ENCODE results near the gene DCLRE1B. TPM values are rescaled to one million over a fixed set of nuclear protein-coding genes. Genes with fewer than 3 reads are reported as not detected.

Gene DCLRE1B
- total and polyA plus RNA-seq, 9 of the 15 experiments (the other 6 are each of a cell fraction or from before 2014, with no cell fraction given) = 10.6 to 28.8 (median 17.2) TPM

DNA sequence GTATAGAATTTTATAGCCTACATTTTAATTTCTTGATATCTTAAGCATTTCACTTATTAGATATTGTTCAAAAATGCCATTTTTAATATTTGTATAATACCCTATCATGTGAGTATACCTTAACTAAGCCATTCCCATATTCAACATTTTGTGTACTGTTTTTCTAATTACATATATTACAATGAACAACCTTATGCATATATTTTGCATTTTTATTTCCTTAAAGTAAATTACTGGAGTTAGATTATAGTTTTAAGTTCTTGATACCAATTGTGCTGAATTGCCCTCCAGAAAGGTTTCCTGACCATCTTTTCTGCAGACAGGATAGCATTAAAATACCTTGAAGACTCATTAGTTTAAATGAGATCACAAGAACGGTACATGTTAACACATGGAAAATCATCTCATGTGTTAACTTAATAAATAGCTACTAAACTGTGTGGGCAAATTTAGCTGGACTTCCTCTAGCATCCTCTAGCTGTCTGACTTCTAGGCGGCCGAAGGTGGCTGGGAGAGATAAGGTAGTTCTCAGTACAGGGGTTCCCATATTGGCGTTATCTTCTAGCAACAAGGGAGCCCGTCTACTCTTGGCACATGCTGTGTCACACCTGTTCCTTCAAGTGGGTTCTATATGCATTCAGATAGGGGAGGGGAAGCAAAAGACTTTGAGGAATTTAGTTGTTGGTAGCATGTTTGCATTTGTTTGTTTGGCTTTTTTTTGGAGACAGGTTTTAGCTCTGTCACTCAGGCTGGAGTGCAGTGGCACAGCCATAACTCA is 8.9 kb downstream of the DCLRE1B start (continued):
- TF ChIP-seq, protein P1, sequence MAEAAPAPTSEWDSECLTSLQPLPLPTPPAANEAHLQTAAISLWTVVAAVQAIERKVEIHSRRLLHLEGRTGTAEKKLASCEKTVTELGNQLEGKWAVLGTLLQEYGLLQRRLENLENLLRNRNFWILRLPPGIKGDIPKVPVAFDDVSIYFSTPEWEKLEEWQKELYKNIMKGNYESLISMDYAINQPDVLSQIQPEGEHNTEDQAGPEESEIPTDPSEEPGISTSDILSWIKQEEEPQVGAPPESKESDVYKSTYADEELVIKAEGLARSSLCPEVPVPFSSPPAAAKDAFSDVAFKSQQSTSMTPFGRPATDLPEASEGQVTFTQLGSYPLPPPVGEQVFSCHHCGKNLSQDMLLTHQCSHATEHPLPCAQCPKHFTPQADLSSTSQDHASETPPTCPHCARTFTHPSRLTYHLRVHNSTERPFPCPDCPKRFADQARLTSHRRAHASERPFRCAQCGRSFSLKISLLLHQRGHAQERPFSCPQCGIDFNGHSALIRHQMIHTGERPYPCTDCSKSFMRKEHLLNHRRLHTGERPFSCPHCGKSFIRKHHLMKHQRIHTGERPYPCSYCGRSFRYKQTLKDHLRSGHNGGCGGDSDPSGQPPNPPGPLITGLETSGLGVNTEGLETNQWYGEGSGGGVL (CRISPR knock-in tag; IDR thresholded peaks at IDR 0.05) = no peak
- no peak for TF ChIP-seq HDAC8 (tag; IDR thresholded peaks at IDR 0.05)
- TF ChIP-seq NCOR1 (IDR thresholded peaks at IDR 0.05) = peak; percentile 99
- peak; percentile 83; the same call in 1 of the 2 replicates for TF ChIP-seq NFATC3 (IDR thresholded peaks at IDR 0.05)
- TF ChIP-seq NFRKB (IDR thresholded peaks at IDR 0.05; ENCODE audit: low read depth) = no peak

DNA sequence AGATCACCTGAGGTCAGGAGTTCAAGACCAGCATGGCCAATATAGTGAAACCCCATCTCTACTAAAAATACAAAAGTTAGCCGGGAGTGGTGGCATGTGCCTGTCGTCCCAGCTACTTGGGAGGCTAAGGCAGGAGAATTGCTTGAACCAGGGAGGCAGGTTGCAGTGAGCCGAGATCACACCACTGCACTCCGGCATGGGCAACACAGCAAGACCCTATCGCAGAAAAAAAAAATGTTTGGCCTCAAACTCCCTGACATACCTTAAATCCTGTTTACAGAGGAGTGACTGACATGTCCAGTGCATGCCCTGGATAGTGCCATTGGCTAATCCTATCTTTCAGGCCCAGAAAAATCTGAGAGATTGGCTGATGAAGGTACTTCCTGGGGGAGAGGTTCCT is 11.8 kb downstream of the DCLRE1B start:
- POLR2A ChIA-PET = interaction anchor here (1.4 to 6.5 kb wide), 3 partner anchors 8 to 13 kb away, joined by 4 to 64 read pairs (median 8); partner anchors contain the start of gene HIPK1
- Histone ChIP-seq H3K27ac (ENCODE audit: extremely low read depth, low read depth, low read length) (no peak overlapping the region), H3K4me1 (replicated peaks in 1 of 2; ENCODE audit: control insufficient read depth in 2 of 2, insufficient read depth in 2 of 2, low read length in 2 of 2) (peaks cover 25 to 52% of the 10 kb centered on the region in 2 experiments; a peak in 4 of 5 replicates), H3K4me2 (ENCODE audit: insufficient read depth, low read length) (no peak overlapping the region), H3K27me3 (ENCODE audit: control insufficient read depth in 2 of 2, insufficient read depth in 2 of 2, low read length in 2 of 2) (no peaks in the 10 kb centered on the region), H3K36me3 (ENCODE audit: control insufficient read depth, insufficient read depth, low read length) (peaks cover 16% of the 10 kb centered on the region), H3K79me2 (ENCODE audit: control insufficient read depth, insufficient read depth, low read length) (peaks cover 27% of the 10 kb centered on the region), H3K9ac (ENCODE audit: insufficient read depth in 1 of 2, low read depth in 2 of 2, low read length in 2 of 2) (no peak overlapping the region), H3K9me3 (replicated peaks; ENCODE audit: control insufficient read depth, insufficient read depth, low read depth, low read length) (no peaks in the 10 kb centered on the region), H3K9me1 (ENCODE audit: control insufficient read depth, insufficient read depth, low read length) (peaks cover 3% of the 10 kb centered on the region), H2AFZ (ENCODE audit: low read depth, low read length) (no peak overlapping the region), H3K4me3 (no peak overlapping the region), H4K20me1 (replicated peaks; ENCODE audit: control insufficient read depth, insufficient read depth, low read length) (no peaks in the 10 kb centered on the region)
- WGBS (ENCODE audit: insufficient coverage, low coverage, missing lambda C conversion rate) = 82% methylated on average over 5 of the region's 5 CpGs
- intact Hi-C loops (cut with micrococcal nuclease) = no loop called here
- DNase-seq (ENCODE audit: extremely low read depth in 1 of 4, low spot score in 3 of 4) (no peak), ATAC-seq (no peak), FAIRE-seq (no peak)
- in situ Hi-C loops (cut with MboI) = no loop called here
- BruUV-seq (replicated peaks) = no TSS peak
- CTCF ChIA-PET (ENCODE audit: low intra/inter-chr PET ratio) = no interaction called here
- peak; percentile 39; the same call in 1 of the 2 replicates for TF ChIP-seq CBFA2T3 (IDR thresholded peaks at IDR 0.05)
- TF ChIP-seq, protein P2, sequence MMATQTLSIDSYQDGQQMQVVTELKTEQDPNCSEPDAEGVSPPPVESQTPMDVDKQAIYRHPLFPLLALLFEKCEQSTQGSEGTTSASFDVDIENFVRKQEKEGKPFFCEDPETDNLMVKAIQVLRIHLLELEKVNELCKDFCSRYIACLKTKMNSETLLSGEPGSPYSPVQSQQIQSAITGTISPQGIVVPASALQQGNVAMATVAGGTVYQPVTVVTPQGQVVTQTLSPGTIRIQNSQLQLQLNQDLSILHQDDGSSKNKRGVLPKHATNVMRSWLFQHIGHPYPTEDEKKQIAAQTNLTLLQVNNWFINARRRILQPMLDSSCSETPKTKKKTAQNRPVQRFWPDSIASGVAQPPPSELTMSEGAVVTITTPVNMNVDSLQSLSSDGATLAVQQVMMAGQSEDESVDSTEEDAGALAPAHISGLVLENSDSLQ (IDR thresholded peaks at IDR 0.05) = peak; percentile 28; the same call in 1 of the 2 replicates
- TF ChIP-seq, protein P3, sequence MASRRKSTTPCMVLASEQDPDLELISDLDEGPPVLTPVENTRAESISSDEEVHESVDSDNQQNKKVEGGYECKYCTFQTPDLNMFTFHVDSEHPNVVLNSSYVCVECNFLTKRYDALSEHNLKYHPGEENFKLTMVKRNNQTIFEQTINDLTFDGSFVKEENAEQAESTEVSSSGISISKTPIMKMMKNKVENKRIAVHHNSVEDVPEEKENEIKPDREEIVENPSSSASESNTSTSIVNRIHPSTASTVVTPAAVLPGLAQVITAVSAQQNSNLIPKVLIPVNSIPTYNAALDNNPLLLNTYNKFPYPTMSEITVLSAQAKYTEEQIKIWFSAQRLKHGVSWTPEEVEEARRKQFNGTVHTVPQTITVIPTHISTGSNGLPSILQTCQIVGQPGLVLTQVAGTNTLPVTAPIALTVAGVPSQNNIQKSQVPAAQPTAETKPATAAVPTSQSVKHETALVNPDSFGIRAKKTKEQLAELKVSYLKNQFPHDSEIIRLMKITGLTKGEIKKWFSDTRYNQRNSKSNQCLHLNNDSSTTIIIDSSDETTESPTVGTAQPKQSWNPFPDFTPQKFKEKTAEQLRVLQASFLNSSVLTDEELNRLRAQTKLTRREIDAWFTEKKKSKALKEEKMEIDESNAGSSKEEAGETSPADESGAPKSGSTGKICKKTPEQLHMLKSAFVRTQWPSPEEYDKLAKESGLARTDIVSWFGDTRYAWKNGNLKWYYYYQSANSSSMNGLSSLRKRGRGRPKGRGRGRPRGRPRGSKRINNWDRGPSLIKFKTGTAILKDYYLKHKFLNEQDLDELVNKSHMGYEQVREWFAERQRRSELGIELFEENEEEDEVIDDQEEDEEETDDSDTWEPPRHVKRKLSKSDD (conservative IDR thresholded peaks at IDR 0.05; ENCODE audit: low read length) = no peak
- peak; percentile 33; the same call in 1 of the 2 replicates for TF ChIP-seq ZNF121 (CRISPR knock-in tag; conservative IDR thresholded peaks at IDR 0.05)
- TF ChIP-seq CBFA2T2 (conservative IDR thresholded peaks at IDR 0.05) = 0 out of 2 replicates have a peak, but pooled peaks have one; percentile 16

Measured in K562 (cell line).